Measurements from ENCODE around the gene SEMG1. TPM values are rescaled to one million over a fixed set of nuclear protein-coding genes. Genes with fewer than 3 reads are reported as not detected.

The SEMG1 gene
- total RNA-seq, 1 donor from 2014 or later = not detected

DNA sequence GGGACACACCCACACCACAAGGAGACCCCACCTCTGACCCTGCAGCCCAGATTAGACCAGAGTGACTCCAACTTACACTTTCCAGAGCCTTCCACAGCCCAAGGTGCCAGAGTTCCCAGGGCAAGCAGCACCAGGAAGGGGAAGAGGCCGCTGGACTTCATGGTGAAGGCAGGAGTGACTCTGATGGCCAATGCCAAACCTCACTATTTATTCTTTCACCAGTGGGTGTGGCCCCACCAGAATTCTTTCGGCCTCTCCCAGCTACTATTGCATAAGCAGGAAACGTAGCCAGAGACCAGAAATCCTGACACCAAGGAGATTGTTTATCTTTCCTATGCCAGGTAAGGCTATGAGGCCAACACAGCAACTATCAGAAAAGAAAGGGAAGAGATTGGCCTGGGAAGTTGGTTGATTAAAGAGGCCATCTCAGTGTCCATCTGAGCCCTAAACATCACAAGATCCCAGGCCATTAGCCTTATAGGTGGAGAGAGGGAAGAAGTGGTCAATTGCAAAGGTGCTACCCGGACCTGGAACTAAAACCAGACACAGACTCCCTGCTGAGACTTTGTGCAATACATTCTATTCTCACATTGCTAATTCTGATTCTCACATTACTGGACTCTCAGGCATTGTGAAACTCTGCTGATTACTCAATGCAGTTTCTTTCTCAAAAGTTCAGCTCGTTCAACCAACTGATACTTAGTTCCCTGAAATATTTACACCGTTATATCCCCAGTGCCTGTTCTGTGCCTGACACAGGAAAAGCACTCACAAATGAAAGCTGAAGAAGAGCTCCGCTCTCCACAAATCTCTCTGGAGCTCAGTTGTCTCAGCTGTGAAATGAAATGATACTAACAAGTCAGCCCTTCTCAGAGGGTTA, 47.8 kb downstream of the SEMG1 start, which contains the start of gene SLPI:
TSS of gene SLPI (minus strand) at position 182 of the 880 bp plus-strand sequence. CDS start at position 161, 21 bp downstream.
- peaks cover 4% of the 10 kb centered on the region for H3K27me3 ChIP-seq (ENCODE audit: control insufficient read depth, insufficient read depth, low read length)
- H3K36me3 ChIP-seq (ENCODE audit: control insufficient read depth, insufficient read depth, low read length) = no peaks in the 10 kb centered on the region
- peak; percentile 21 for DNase-seq (ENCODE audit: low read depth)
- TF ChIP-seq, protein P1, sequence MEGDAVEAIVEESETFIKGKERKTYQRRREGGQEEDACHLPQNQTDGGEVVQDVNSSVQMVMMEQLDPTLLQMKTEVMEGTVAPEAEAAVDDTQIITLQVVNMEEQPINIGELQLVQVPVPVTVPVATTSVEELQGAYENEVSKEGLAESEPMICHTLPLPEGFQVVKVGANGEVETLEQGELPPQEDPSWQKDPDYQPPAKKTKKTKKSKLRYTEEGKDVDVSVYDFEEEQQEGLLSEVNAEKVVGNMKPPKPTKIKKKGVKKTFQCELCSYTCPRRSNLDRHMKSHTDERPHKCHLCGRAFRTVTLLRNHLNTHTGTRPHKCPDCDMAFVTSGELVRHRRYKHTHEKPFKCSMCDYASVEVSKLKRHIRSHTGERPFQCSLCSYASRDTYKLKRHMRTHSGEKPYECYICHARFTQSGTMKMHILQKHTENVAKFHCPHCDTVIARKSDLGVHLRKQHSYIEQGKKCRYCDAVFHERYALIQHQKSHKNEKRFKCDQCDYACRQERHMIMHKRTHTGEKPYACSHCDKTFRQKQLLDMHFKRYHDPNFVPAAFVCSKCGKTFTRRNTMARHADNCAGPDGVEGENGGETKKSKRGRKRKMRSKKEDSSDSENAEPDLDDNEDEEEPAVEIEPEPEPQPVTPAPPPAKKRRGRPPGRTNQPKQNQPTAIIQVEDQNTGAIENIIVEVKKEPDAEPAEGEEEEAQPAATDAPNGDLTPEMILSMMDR (IDR thresholded peaks at IDR 0.05; ENCODE audit: insufficient read depth, low read length, poor library complexity, severe bottlenecking) = no peak
- H3K4me3 ChIP-seq (ENCODE audit: low read depth, low read length) = no peak within 1 kb of the TSS

DNA sequence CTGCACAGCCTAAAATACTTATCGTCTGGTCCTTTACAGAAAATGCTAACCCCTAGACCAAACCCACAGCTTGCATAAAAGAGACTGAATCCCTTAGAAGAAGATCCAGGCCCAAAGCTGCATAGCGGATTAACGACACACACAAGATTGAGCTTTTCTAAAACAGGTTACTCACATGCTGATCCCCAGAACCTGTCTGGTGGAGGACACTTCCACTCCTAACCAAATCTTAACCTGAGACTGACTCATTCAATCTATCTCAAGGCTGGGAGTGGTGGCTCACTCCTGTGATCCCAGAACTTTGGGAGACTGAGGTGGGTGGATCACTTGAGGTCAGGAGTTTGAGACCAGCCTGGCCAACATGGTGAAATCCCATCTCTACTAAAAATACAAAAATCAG, 50.3 kb downstream of the SEMG1 start:
- Histone ChIP-seq H3K4me3 (ENCODE audit: low read depth, low read length) (no peak overlapping the region), H3K36me3 (ENCODE audit: control insufficient read depth, insufficient read depth, low read length) (no peaks in the 10 kb centered on the region), H3K27me3 (ENCODE audit: control insufficient read depth, insufficient read depth, low read length) (peaks cover 4% of the 10 kb centered on the region)
- DNase-seq (ENCODE audit: low read depth) = no peak
- TF ChIP-seq, protein P1 (IDR thresholded peaks at IDR 0.05; ENCODE audit: insufficient read depth, low read length, poor library complexity, severe bottlenecking) = no peak

DNA sequence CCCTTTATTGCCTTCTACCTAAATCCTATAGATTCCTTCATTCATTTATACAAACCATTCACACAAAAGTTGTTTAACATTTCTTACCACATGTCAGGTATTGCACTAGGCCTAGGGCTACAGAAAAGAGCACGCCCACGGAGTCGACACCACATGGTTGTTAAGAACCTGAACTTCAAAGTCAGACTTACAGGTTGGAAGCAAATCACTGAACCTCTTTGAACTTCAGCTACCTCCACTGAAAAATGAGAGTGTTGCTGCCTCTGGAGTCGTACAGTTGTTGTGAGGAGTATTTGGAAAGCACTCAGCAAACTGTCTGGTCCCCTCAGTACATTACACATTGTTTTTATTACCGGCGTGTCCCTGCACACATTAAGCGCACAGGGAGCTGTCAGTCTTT, 50.9 kb downstream of the SEMG1 start:
- TF ChIP-seq, protein P1 (IDR thresholded peaks at IDR 0.05; ENCODE audit: insufficient read depth, low read length, poor library complexity, severe bottlenecking) = no peak
- DNase-seq (ENCODE audit: low read depth) = no peak
- H3K27me3 ChIP-seq (ENCODE audit: control insufficient read depth, insufficient read depth, low read length) = peaks cover 3% of the 10 kb centered on the region
- H3K36me3 ChIP-seq (ENCODE audit: control insufficient read depth, insufficient read depth, low read length) = no peaks in the 10 kb centered on the region
- no peak overlapping the region for H3K4me3 ChIP-seq (ENCODE audit: low read depth, low read length)

DNA sequence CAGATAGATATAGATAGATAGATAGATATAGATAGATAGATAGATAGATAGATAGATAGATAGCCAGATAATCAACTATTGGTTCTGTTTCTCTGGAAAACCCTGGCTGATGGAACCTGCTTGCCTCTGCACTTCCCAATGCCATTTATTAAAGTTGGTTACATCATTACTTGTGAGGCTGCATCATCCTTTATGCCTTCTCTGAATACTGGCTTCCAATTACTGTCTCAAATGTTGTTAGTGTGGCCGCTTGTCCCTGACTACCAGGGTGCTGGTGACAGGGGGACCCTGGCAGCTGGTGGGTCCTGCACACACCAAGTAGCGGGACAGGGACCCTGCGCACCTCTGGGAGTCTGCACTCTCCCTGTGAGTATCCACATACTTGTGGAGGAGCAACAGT, 51.4 kb downstream of the SEMG1 start:
- no peak for DNase-seq (ENCODE audit: low read depth)
- Histone ChIP-seq H3K4me3 (ENCODE audit: low read depth, low read length) (no peak overlapping the region), H3K27me3 (ENCODE audit: control insufficient read depth, insufficient read depth, low read length) (peaks cover 2% of the 10 kb centered on the region), H3K36me3 (ENCODE audit: control insufficient read depth, insufficient read depth, low read length) (no peaks in the 10 kb centered on the region)
- TF ChIP-seq, protein P1 (IDR thresholded peaks at IDR 0.05; ENCODE audit: insufficient read depth, low read length, poor library complexity, severe bottlenecking) = no peak

DNA sequence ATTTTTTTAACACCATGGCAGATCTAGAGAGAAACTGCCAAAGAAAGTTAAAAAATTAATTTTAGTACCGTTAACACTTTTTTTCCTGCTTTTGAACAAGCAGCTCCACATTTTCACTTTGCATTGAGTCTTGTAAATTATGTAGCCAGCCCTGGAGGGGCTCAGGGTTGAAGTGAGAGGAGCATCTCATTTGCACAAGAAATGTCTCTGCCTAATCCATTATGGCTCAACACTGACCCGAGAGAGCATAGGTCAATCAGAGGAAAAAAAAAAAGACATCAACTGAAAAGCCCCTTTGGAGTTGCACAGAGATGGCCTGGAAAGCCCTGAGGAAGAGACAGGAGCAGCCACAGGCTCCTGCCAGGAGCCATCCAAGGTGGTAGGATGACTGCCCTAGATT, 51.8 kb downstream of the SEMG1 start:
- TF ChIP-seq, protein P1 (IDR thresholded peaks at IDR 0.05; ENCODE audit: insufficient read depth, low read length, poor library complexity, severe bottlenecking) = no peak
- DNase-seq (ENCODE audit: low read depth) = no peak
- Histone ChIP-seq H3K27me3 (ENCODE audit: control insufficient read depth, insufficient read depth, low read length) (peaks cover 2% of the 10 kb centered on the region), H3K36me3 (ENCODE audit: control insufficient read depth, insufficient read depth, low read length) (no peaks in the 10 kb centered on the region), H3K4me3 (ENCODE audit: low read depth, low read length) (no peak overlapping the region)

Other genes starting within 250 kb of the SEMG1 start
- gene TOMM34, start 246.6 kb upstream of the SEMG1 start, total RNA-seq = 62.3 and 72.9 TPM in 2 replicates
- 20.1 and 27.1 TPM in 2 replicates for gene STK4, start 240.5 kb upstream of the SEMG1 start, total RNA-seq
- 4.3 and 6.9 TPM in 2 replicates for gene KCNS1, start 105.9 kb upstream of the SEMG1 start, total RNA-seq
- gene WFDC5, start 91.9 kb upstream of the SEMG1 start, total RNA-seq = 1.0 TPM in 1 of 2 replicates, not detected in the other
- gene WFDC12, start 82.6 kb upstream of the SEMG1 start, total RNA-seq = not detected in 2 replicates
- not detected in 2 replicates for gene PI3, start 32.1 kb upstream of the SEMG1 start, total RNA-seq
- gene SEMG2, start 14.3 kb downstream of the SEMG1 start, total RNA-seq = not detected in 2 replicates
- 88.0 and 99.5 TPM in 2 replicates for gene SLPI, start 47.5 kb downstream of the SEMG1 start, total RNA-seq
- not detected in 2 replicates for gene RBPJL, start 99.8 kb downstream of the SEMG1 start, total RNA-seq
- gene MATN4, start 101.3 kb downstream of the SEMG1 start, total RNA-seq = not detected in 2 replicates
- gene SDC4, start 141.4 kb downstream of the SEMG1 start, total RNA-seq = 155 and 175 TPM in 2 replicates
- gene SYS1, start 156.1 kb downstream of the SEMG1 start, total RNA-seq = 54.3 and 55.2 TPM in 2 replicates
- not detected in 2 replicates for gene TP53TG5, start 171.3 kb downstream of the SEMG1 start, total RNA-seq
- 57.2 and 64.4 TPM in 2 replicates for gene DBNDD2, start 201.3 kb downstream of the SEMG1 start, total RNA-seq
- gene PIGT, start 209.1 kb downstream of the SEMG1 start, total RNA-seq = 69.8 and 92.7 TPM in 2 replicates

Data from kidney epithelial cell (primary cell).